ENCODE measurements around the gene KCNA10.

GRCh38 chr1:110474444-110474843 is 44.5 kb downstream of the KCNA10 start:
- TF ChIP-seq CTCF (IDR thresholded peaks at IDR 0.05 in 2 of 3, conservative IDR thresholded peaks at IDR 0.05 in 1 of 3; ENCODE audit: borderline replicate concordance in 1 of 3, insufficient read depth in 1 of 3, low read depth in 2 of 3, low read length in 2 of 3) (no peak), SIN3A (IDR thresholded peaks at IDR 0.05; ENCODE audit: low read depth) (no peak), EZH2 (IDR thresholded peaks at IDR 0.05) (no peak), REST (IDR thresholded peaks at IDR 0.05; ENCODE audit: low read depth) (no peak), EGR1 (IDR thresholded peaks at IDR 0.05; ENCODE audit: low read depth) (no peak), POLR2AphosphoS5 (IDR thresholded peaks at IDR 0.05; ENCODE audit: low read depth, low read length) (no peak), ZFX (IDR thresholded peaks at IDR 0.05) (no peak), POLR2A (IDR thresholded peaks at IDR 0.05; ENCODE audit: borderline replicate concordance, extremely low read depth, insufficient read depth, insufficient read length) (no peak), ATF3 (IDR thresholded peaks at IDR 0.05) (no peak), TCF7L2 (IDR thresholded peaks at IDR 0.05; ENCODE audit: borderline replicate concordance, extremely low read depth, insufficient read depth, insufficient read length) (no peak), SP1 (IDR thresholded peaks at IDR 0.05; ENCODE audit: low read depth) (no peak), ELF1 (IDR thresholded peaks at IDR 0.05; ENCODE audit: borderline replicate concordance, low read depth) (no peak)
